ENCODE measurements around the gene TPK1. TPM values are rescaled to one million over a fixed set of nuclear protein-coding genes. Genes with fewer than 3 reads are reported as not detected.

TPK1 gene
- total and polyA plus RNA-seq, 9 donors: 3.0 to 4.9 (median 3.4) TPM

DNA sequence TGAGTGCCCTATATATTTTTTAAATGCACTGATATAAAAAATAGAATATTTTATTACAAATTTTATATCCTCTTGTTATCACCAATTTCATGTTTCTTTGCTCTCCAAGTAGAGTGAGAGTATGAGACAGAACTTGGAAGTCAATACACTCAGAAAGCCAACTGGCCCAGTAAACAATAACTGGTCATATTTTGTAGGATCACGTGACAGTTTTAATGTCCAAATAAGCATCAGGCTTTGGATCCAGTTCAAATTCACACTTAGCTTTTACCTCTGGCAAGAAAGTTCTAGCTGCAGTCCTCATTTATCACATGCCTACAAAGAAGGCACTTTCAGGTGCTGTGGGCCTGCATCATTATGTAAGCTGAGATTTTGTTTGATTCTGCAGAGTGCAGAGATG, 21.6 kb upstream of the TPK1 start:
- H3K36me3 ChIP-seq (ENCODE audit: control insufficient read depth, insufficient read depth, low read length): no peaks in the 10 kb centered on the region
- no peaks in the 10 kb centered on the region for H3K27me3 ChIP-seq (ENCODE audit: control insufficient read depth, insufficient read depth, low read length)
- H3K9me3 ChIP-seq (replicated peaks; ENCODE audit: control insufficient read depth, low read depth, low read length): no peaks in the 10 kb centered on the region
- DNase-seq: no peak
- no CpG with 5 or more reads among the region's 1 CpG for WGBS (ENCODE audit: insufficient coverage)
- no peaks in the 10 kb centered on the region for H3K4me1 ChIP-seq (ENCODE audit: control insufficient read depth, insufficient read depth, low read length)
- H3K4me3 ChIP-seq (ENCODE audit: low read length): no peak overlapping the region
- H3K27ac ChIP-seq (ENCODE audit: low read length): no peak overlapping the region

DNA sequence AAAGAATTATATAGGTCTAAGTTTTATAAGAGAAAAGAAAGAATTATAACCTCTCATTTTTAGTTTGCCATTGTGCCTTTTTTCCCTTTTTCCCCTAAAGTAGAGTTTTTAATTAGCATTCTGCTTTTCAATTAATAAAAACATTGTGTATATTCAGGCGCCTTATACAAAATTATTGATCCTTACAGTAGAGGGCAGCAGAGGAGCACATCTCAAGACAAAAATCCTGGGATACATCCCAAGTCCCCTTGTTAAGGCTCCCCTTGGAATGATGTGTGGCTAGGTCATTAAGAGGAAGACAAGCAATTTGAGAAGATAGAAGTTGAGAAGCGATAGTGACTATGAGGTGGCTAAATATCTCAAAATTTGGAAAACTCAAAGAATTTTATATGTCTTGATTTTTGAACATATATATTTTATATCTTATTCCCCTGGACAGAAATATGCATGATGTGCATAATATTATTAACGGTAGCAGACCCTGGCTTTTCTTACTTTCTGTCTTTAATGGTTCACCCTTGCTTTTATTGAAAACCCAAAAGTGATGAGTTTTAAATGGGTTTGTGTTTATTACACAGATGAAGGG, 19.1 kb upstream of the TPK1 start:
- DNase-seq: peak; percentile 44
- Histone ChIP-seq H3K27ac (ENCODE audit: low read length) (no peak overlapping the region), H3K27me3 (ENCODE audit: control insufficient read depth, insufficient read depth, low read length) (no peaks in the 10 kb centered on the region), H3K36me3 (ENCODE audit: control insufficient read depth, insufficient read depth, low read length) (no peaks in the 10 kb centered on the region), H3K9me3 (replicated peaks; ENCODE audit: control insufficient read depth, low read depth, low read length) (no peaks in the 10 kb centered on the region), H3K4me1 (ENCODE audit: control insufficient read depth, insufficient read depth, low read length) (no peaks in the 10 kb centered on the region), H3K4me3 (ENCODE audit: low read length) (no peak overlapping the region)
- WGBS (ENCODE audit: insufficient coverage): no CpG with 5 or more reads among the region's 3 CpGs

DNA sequence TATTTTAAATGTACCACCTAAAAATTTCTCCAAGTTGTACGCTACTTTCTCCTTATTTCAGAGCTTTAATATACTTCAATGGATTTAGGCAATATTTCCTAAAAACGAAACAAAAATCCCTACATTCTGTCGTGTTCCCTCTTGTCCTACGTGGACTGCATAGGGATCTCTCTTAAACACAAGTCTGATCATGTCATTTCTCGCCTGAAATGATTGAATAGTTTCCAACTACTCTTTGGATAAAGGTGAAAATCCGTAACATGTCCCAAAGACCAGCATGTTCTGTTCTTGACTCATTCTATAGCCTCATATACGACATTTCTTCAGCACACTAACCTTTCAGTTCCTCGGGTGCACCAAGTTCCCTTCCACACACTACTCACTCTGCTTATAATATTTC, 17.7 kb upstream of the TPK1 start:
- 67% methylated on average over 5 of the region's 8 CpGs for WGBS (ENCODE audit: insufficient coverage)
- H3K9me3 ChIP-seq (replicated peaks; ENCODE audit: control insufficient read depth, low read depth, low read length): no peaks in the 10 kb centered on the region
- no peak overlapping the region for H3K4me3 ChIP-seq (ENCODE audit: low read length)
- DNase-seq: no peak
- no peaks in the 10 kb centered on the region for H3K4me1 ChIP-seq (ENCODE audit: control insufficient read depth, insufficient read depth, low read length)
- no peak overlapping the region for H3K27ac ChIP-seq (ENCODE audit: low read length)
- no peaks in the 10 kb centered on the region for H3K27me3 ChIP-seq (ENCODE audit: control insufficient read depth, insufficient read depth, low read length)
- H3K36me3 ChIP-seq (ENCODE audit: control insufficient read depth, insufficient read depth, low read length): no peaks in the 10 kb centered on the region

DNA sequence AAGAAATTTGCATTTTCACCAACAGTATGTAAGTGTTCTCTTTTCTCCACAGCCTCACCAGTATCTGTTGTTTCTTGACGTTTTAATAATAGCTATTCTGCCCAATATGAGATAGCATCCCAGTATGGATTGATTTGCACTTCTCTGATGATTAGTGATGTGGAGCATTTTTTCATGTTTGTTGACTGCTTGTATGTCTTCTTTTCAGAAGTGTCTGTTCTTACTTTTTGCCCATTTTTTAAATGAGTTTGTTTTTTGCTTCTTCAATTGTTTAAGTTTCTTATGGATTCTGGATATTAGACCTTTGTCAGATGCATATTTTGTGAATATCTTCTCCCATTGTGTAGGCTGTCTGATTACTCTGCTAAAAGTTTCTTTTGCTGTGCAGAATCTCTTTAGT, 12.2 kb upstream of the TPK1 start:
- DNase-seq: no peak
- Histone ChIP-seq H3K27me3 (ENCODE audit: control insufficient read depth, insufficient read depth, low read length) (no peaks in the 10 kb centered on the region), H3K4me1 (ENCODE audit: control insufficient read depth, insufficient read depth, low read length) (no peaks in the 10 kb centered on the region), H3K36me3 (ENCODE audit: control insufficient read depth, insufficient read depth, low read length) (no peaks in the 10 kb centered on the region), H3K27ac (ENCODE audit: low read length) (no peak overlapping the region), H3K9me3 (replicated peaks; ENCODE audit: control insufficient read depth, low read depth, low read length) (no peaks in the 10 kb centered on the region), H3K4me3 (ENCODE audit: low read length) (no peak overlapping the region)
- no CpG with 5 or more reads among the region's 1 CpG for WGBS (ENCODE audit: insufficient coverage)

DNA sequence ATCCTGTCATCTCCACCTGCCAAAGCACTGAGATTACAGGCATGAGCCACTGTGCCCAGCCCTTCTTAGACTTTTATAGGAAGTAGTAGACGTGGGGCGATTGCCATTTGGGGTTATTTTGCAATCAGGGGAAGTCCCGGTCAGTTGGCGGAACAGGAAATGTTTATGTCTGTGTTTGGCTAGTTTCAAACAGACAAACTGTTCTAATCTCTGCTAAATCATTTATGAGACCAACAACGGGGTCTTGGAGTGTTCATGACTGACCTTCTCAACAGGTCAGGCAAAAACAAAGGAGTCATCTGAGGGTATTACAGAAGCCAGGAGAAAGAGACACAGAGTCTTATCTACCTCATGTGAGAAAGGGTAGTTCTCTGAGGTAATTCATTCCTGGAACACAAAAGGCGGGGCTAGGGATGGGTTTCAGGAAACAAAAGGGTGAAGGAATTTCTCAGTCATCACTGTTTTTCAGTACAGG, 6.6 kb upstream of the TPK1 start:
- WGBS (ENCODE audit: insufficient coverage): no CpG with 5 or more reads among the region's 6 CpGs
- Histone ChIP-seq H3K4me3 (ENCODE audit: low read length) (no peak overlapping the region), H3K27ac (ENCODE audit: low read length) (peak overlapping the region; percentile 35), H3K27me3 (ENCODE audit: control insufficient read depth, insufficient read depth, low read length) (no peaks in the 10 kb centered on the region), H3K4me1 (ENCODE audit: control insufficient read depth, insufficient read depth, low read length) (no peaks in the 10 kb centered on the region), H3K9me3 (replicated peaks; ENCODE audit: control insufficient read depth, low read depth, low read length) (no peaks in the 10 kb centered on the region), H3K36me3 (ENCODE audit: control insufficient read depth, insufficient read depth, low read length) (no peaks in the 10 kb centered on the region)
- peak; percentile 56 for DNase-seq

DNA sequence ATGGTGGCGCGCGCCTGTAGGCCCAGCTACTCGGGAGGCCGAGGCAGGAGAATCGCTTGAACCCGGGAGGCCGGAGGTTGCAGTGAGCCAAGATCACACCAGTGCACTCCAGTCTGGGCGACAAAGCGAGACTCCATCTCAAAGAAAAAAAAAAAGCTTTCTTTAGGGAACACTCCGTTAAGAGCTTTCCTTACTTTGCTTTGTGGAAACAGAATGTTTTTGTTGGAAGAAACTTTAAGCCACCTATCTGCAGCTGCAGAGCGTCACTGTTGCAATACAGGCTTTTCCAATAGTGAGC, 641 bp upstream of the TPK1 start:
- Histone ChIP-seq H3K4me1 (ENCODE audit: control insufficient read depth, insufficient read depth, low read length) (peaks cover 7% of the 10 kb centered on the region), H3K9me3 (replicated peaks; ENCODE audit: control insufficient read depth, low read depth, low read length) (no peaks in the 10 kb centered on the region), H3K36me3 (ENCODE audit: control insufficient read depth, insufficient read depth, low read length) (no peaks in the 10 kb centered on the region), H3K4me3 (ENCODE audit: low read length) (no peak overlapping the region), H3K27ac (ENCODE audit: low read length) (no peak overlapping the region), H3K27me3 (ENCODE audit: control insufficient read depth, insufficient read depth, low read length) (no peaks in the 10 kb centered on the region)
- no peak for DNase-seq
- WGBS (ENCODE audit: insufficient coverage): 89% methylated on average over 8 of the region's 12 CpGs

DNA sequence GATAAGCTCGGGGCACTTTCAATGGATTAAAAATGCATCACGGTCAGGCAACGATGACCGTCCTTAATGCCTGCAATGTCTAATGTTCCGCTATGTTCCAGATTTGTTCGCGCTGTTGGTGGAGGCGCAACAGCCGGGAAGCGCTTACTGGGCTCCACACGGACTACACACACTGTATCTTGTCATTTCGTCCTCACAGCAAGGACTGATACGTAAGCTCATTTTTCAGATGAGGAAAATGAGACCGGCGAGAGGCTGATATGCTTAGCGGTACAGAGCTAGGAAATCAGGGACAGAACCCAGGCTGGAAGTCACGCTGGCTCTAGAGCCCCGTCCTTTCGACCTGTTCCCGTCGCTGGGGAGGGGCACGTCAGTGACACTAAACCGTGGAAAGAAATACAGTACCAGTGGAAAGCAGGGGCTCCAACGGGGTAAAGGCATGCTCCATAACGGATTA, 670 bp downstream of the TPK1 start:
- peak; percentile 87 for DNase-seq
- peaks cover 7% of the 10 kb centered on the region for H3K4me1 ChIP-seq (ENCODE audit: control insufficient read depth, insufficient read depth, low read length)
- under 1% methylated on average over 25 of the region's 25 CpGs for WGBS (ENCODE audit: insufficient coverage)
- H3K9me3 ChIP-seq (replicated peaks; ENCODE audit: control insufficient read depth, low read depth, low read length): no peaks in the 10 kb centered on the region
- no peaks in the 10 kb centered on the region for H3K27me3 ChIP-seq (ENCODE audit: control insufficient read depth, insufficient read depth, low read length)
- H3K4me3 ChIP-seq (ENCODE audit: low read length): peak overlapping the region; percentile 56
- peak overlapping the region; percentile 91 for H3K27ac ChIP-seq (ENCODE audit: low read length)
- H3K36me3 ChIP-seq (ENCODE audit: control insufficient read depth, insufficient read depth, low read length): no peaks in the 10 kb centered on the region

DNA sequence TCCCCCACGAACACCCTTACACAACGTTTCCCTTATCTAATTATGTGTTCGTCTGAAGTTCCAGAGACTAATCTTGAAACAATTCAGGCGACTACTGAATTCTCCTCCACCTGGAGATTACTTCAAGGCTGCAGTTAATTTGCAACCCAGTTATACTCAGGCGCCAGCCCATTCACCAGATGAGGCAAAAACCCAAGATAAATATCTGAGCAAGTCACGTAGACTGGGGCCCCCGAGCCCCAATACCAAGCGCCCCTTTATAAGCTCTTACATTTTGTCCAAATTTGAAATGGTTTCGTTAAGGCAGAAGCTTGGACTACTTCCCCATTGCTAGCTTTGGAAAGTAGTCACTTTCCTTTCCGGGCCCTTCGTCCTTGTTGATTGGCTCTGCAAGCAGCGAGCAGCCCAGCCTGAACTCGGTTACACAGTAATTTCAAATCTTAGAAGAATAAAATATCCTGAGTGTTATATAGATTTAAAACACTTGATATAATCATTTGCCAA, 1.2 kb downstream of the TPK1 start:
- H3K4me1 ChIP-seq (ENCODE audit: control insufficient read depth, insufficient read depth, low read length): peaks cover 7% of the 10 kb centered on the region
- H3K27me3 ChIP-seq (ENCODE audit: control insufficient read depth, insufficient read depth, low read length): no peaks in the 10 kb centered on the region
- no peaks in the 10 kb centered on the region for H3K36me3 ChIP-seq (ENCODE audit: control insufficient read depth, insufficient read depth, low read length)
- DNase-seq: peak; percentile 76
- peak overlapping the region; percentile 56 for H3K4me3 ChIP-seq (ENCODE audit: low read length)
- 63% methylated on average over 8 of the region's 13 CpGs for WGBS (ENCODE audit: insufficient coverage)
- peak overlapping the region; percentile 91 for H3K27ac ChIP-seq (ENCODE audit: low read length)
- H3K9me3 ChIP-seq (replicated peaks; ENCODE audit: control insufficient read depth, low read depth, low read length): no peaks in the 10 kb centered on the region

DNA sequence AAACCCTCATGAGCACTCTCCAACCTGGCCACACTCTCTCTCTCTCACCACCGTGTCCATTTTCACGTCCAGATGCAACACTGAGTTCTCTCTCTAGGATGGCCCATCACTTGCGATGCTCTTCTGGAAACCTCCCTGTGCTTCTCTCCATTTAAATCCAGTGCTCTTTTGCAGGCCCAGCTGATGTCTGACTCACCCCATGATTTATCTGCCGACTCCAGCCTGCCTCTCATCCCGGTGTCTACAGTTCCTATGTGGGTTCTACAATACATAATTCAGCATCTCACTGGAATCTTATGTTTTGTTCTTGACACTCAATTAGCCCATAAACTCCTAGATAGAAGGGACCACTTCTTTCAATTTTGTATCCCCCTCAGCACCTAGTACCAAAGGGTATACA, 5.0 kb downstream of the TPK1 start:
- no peaks in the 10 kb centered on the region for H3K27me3 ChIP-seq (ENCODE audit: control insufficient read depth, insufficient read depth, low read length)
- 93% methylated on average over 5 of the region's 5 CpGs for WGBS (ENCODE audit: insufficient coverage)
- no peak overlapping the region for H3K27ac ChIP-seq (ENCODE audit: low read length)
- H3K36me3 ChIP-seq (ENCODE audit: control insufficient read depth, insufficient read depth, low read length): no peaks in the 10 kb centered on the region
- no peak overlapping the region for H3K4me3 ChIP-seq (ENCODE audit: low read length)
- no peak for DNase-seq
- no peaks in the 10 kb centered on the region for H3K9me3 ChIP-seq (replicated peaks; ENCODE audit: control insufficient read depth, low read depth, low read length)
- peaks cover 4% of the 10 kb centered on the region for H3K4me1 ChIP-seq (ENCODE audit: control insufficient read depth, insufficient read depth, low read length)

DNA sequence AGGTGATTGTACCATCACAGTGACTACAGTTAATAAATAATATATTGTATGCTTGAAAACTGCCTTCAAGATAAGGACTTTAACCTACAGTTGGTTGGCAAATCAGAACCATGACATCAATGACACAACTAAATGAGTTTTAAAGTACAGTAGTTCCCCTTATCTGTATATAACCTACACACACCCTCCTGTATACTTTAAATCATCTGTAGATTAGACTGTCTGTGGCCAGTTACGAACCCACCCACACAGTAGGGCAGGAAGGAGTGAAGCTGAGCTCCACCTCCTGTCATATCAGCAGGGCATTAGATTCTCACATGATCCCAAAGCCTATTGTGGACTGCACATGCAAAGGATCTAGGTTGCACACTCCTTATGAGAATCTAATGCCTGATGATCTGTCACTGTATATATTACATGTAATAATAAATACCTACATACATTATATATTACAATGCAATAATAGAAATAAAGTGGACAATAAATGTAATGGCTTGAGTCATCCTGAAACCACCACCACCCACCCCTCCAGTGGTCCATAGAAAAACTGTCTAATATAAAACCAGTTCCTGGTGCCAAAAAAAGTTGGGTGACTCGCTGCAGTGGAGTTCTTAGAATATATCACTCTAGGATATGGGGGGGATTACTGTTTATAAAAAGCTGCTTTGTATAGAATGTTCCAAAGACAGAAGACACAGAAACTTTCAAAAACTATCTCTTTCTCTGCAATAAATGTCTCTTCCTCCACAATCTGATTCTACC, 5.6 kb downstream of the TPK1 start:
- H3K4me1 ChIP-seq (ENCODE audit: control insufficient read depth, insufficient read depth, low read length): peaks cover 4% of the 10 kb centered on the region
- DNase-seq: no peak
- no peak overlapping the region for H3K27ac ChIP-seq (ENCODE audit: low read length)
- WGBS (ENCODE audit: insufficient coverage): 80% methylated on average over 1 of the region's 2 CpGs
- H3K27me3 ChIP-seq (ENCODE audit: control insufficient read depth, insufficient read depth, low read length): no peaks in the 10 kb centered on the region
- H3K36me3 ChIP-seq (ENCODE audit: control insufficient read depth, insufficient read depth, low read length): no peaks in the 10 kb centered on the region
- H3K4me3 ChIP-seq (ENCODE audit: low read length): no peak overlapping the region
- H3K9me3 ChIP-seq (replicated peaks; ENCODE audit: control insufficient read depth, low read depth, low read length): no peaks in the 10 kb centered on the region

Measured in muscle of leg (tissue), 11 donors.